ENCODE results near the gene CD2BP2. TPM values are rescaled to one million over a fixed set of nuclear protein-coding genes. Genes with fewer than 3 reads are reported as not detected.

CD2BP2 gene
- total and polyA plus RNA-seq, 2 of the 13 experiments (the other 11 are each of a cell fraction or from before 2014, with no cell fraction given), result 24.9 to 54.6 TPM

- TF ChIP-seq HNRNPLL (IDR thresholded peaks at IDR 0.05; ENCODE audit: low read depth, low read length, poor library complexity, severe bottlenecking) (peak; percentile 61), ARNTL (CRISPR knock-in tag; IDR thresholded peaks at IDR 0.05) (no peak), ZNF234 (CRISPR knock-in tag; conservative IDR thresholded peaks at IDR 0.05) (0 out of 2 replicates have a peak, but pooled peaks have one; percentile 16), SRSF9 (IDR thresholded peaks at IDR 0.05; ENCODE audit: borderline replicate concordance, insufficient read depth, low read depth, low read length, poor library complexity, severe bottlenecking) (no peak), PHF8 (CRISPR knock-in tag; IDR thresholded peaks at IDR 0.05) (peak; percentile 92), ZBTB7A (CRISPR knock-in tag; IDR thresholded peaks at IDR 0.05) (peak; percentile 92), MTA1 (CRISPR knock-in tag; IDR thresholded peaks at IDR 0.05; ENCODE audit: borderline replicate concordance) (peak; percentile 59), ZFP1 (CRISPR knock-in tag; IDR thresholded peaks at IDR 0.05) (no peak), ZNF160 (CRISPR knock-in tag; IDR thresholded peaks at IDR 0.05) (peak; percentile 63; the same call in 1 of the 2 replicates), ZNF879 (CRISPR knock-in tag; IDR thresholded peaks at IDR 0.05) (peak; percentile 47; the same call in 1 of the 2 replicates), TBX3 (IDR thresholded peaks at IDR 0.05; ENCODE audit: borderline replicate concordance) (0 out of 2 replicates have a peak, but pooled peaks have one; percentile 11), KMT2B (CRISPR knock-in tag; IDR thresholded peaks at IDR 0.05) (peak; percentile 32; the same call in 1 of the 2 replicates), BCL6 (CRISPR knock-in tag; IDR thresholded peaks at IDR 0.05) (0 out of 2 replicates have a peak, but pooled peaks have one; percentile 35), GATA4 (IDR thresholded peaks at IDR 0.05; ENCODE audit: borderline replicate concordance, low read depth) (no peak), IKZF4 (CRISPR knock-in tag; IDR thresholded peaks at IDR 0.05; ENCODE audit: borderline replicate concordance, low read depth, not compliant biosample characterization) (no peak), MYPOP (CRISPR knock-in tag; IDR thresholded peaks at IDR 0.05) (peak; percentile 74; the same call in 1 of the 2 replicates), SP2 (CRISPR knock-in tag; IDR thresholded peaks at IDR 0.05) (peak; percentile 74; the same call in 1 of the 2 replicates), HNRNPUL1 (IDR thresholded peaks at IDR 0.05; ENCODE audit: low read depth, low read length) (no peak), PAF1 (CRISPR knock-in tag; IDR thresholded peaks at IDR 0.05) (no peak), ERF (CRISPR knock-in tag; IDR thresholded peaks at IDR 0.05) (no peak), ZBTB20 (CRISPR knock-in tag; IDR thresholded peaks at IDR 0.05; ENCODE audit: borderline replicate concordance, low read depth) (peak; percentile 55; the same call in 1 of the 2 replicates), TBX2 (CRISPR knock-in tag; IDR thresholded peaks at IDR 0.05; ENCODE audit: borderline replicate concordance) (peak; percentile 55), ZKSCAN5 (CRISPR knock-in tag; IDR thresholded peaks at IDR 0.05) (peak; percentile 87)
- TF ChIP-seq, protein P1, sequence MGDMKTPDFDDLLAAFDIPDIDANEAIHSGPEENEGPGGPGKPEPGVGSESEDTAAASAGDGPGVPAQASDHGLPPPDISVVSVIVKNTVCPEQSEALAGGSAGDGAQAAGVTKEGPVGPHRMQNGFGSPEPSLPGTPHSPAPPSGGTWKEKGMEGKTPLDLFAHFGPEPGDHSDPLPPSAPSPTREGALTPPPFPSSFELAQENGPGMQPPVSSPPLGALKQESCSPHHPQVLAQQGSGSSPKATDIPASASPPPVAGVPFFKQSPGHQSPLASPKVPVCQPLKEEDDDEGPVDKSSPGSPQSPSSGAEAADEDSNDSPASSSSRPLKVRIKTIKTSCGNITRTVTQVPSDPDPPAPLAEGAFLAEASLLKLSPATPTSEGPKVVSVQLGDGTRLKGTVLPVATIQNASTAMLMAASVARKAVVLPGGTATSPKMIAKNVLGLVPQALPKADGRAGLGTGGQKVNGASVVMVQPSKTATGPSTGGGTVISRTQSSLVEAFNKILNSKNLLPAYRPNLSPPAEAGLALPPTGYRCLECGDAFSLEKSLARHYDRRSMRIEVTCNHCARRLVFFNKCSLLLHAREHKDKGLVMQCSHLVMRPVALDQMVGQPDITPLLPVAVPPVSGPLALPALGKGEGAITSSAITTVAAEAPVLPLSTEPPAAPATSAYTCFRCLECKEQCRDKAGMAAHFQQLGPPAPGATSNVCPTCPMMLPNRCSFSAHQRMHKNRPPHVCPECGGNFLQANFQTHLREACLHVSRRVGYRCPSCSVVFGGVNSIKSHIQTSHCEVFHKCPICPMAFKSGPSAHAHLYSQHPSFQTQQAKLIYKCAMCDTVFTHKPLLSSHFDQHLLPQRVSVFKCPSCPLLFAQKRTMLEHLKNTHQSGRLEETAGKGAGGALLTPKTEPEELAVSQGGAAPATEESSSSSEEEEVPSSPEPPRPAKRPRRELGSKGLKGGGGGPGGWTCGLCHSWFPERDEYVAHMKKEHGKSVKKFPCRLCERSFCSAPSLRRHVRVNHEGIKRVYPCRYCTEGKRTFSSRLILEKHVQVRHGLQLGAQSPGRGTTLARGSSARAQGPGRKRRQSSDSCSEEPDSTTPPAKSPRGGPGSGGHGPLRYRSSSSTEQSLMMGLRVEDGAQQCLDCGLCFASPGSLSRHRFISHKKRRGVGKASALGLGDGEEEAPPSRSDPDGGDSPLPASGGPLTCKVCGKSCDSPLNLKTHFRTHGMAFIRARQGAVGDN (CRISPR knock-in tag; IDR thresholded peaks at IDR 0.05), result peak; percentile 87
Observed at GRCh38 chr16:30378236-30379157, 23.4 kb upstream of the CD2BP2 start (continued).
